OCI-LY7 (cell line): ENCODE data around the gene SMIM45.

Experiments
- BruUV-seq: library from RNA; stranded (reverse); fragments of 400-500 nt; replicated peaks from 2 replicates; lab custom pipeline; 2021; lab: Mats Ljungman, UMichigan
- CTCF ChIA-PET: fragments of 300-600 bp; sonication (Branson Sonifier 250); formaldehyde crosslinking; loops from one replicate; lab custom pipeline; 2022; ENCODE audit warnings: antibody characterized with exemption; ENCODE audit not compliant: unreplicated experiment; lab: Charles Lee
- POLR2A ChIA-PET: fragments of 300-600 bp; sonication (Branson Sonifier 250); formaldehyde crosslinking; loops from one replicate; lab custom pipeline; 2022; ENCODE audit warnings: antibody characterized with exemption; lab: Charles Lee
- DNase-seq: peaks from one replicate; pipeline ENCODE4 v3.0.0-alpha.2; 2015; ENCODE audit warnings: low spot score
- H2AFZ ChIP-seq: fragments of 200-600 bp; sonication (generic), shearing (Covaris generic); 2 replicates; pipeline ENCODE4 v1.6.1; 2014; ENCODE audit warnings: mild to moderate bottlenecking, antibody characterized with exemption, low read length, moderate library complexity
- H3K27ac ChIP-seq: fragments of 200-600 bp; sonication (generic); 2 replicates; pipeline ENCODE4 v1.5.1; 2014; ENCODE audit warnings: mixed run types, low read depth, mild to moderate bottlenecking, moderate library complexity, low read length, inconsistent platforms; ENCODE audit not compliant: poor library complexity, severe bottlenecking
- H3K36me3 ChIP-seq: fragments of 200-600 bp; sonication (generic); 2 replicates; pipeline ENCODE4 v1.6.1; 2014; ENCODE audit warnings: mild to moderate bottlenecking, antibody characterized with exemption, low read length, moderate library complexity, mixed read lengths; ENCODE audit not compliant: insufficient read depth
- H3K4me1 ChIP-seq: fragments of 200-600 bp; sonication (generic); 2 replicates; pipeline ENCODE4 v1.5.1; 2014; ENCODE audit warnings: mild to moderate bottlenecking, low read length; ENCODE audit not compliant: insufficient read depth, poor library complexity, severe bottlenecking
- H3K4me2 ChIP-seq: fragments of 200-600 bp; sonication (generic); 2 replicates; pipeline ENCODE4 v1.6.1; 2014; ENCODE audit warnings: mild to moderate bottlenecking, low read length
- H3K4me3 ChIP-seq: fragments of 200-600 bp; sonication (generic); 2 replicates; pipeline ENCODE4 v1.5.1; 2014; ENCODE audit warnings: mild to moderate bottlenecking, low read depth, low read length; ENCODE audit not compliant: poor library complexity, severe bottlenecking
- H3K79me2 ChIP-seq: fragments of 200-600 bp; sonication (generic); 2 replicates; pipeline ENCODE4 v1.6.1; 2016; ENCODE audit warnings: low read depth, mild to moderate bottlenecking, low read length, moderate library complexity, mixed read lengths; ENCODE audit not compliant: insufficient read depth
- H3K9me2 ChIP-seq: fragments of 200-600 bp; sonication (generic); 2 replicates; pipeline ENCODE4 v1.6.1; 2016; ENCODE audit warnings: mild to moderate bottlenecking, low read length, mixed read lengths; ENCODE audit not compliant: insufficient read depth
- H3K9me3 ChIP-seq: fragments of 200-600 bp; sonication (generic); 2 replicates; pipeline ENCODE4 v1.6.1; 2014; ENCODE audit warnings: mild to moderate bottlenecking, mixed run types, low read length, mixed read lengths
- H4K20me1 ChIP-seq: fragments of 200-600 bp; sonication (generic); 2 replicates; pipeline ENCODE4 v1.6.1; 2014; ENCODE audit warnings: mild to moderate bottlenecking, antibody characterized with exemption, low read length, moderate library complexity, mixed read lengths; ENCODE audit not compliant: insufficient read depth
- EZH2phosphoT487 ChIP-seq: fragments of 200-600 bp; sonication (generic); IDR thresholded peaks from 2 replicates; pipeline ENCODE4 v1.6.1; 2018; ENCODE audit warnings: low read depth, borderline replicate concordance, mild to moderate bottlenecking, mixed run types, antibody characterized with exemption, low read length, moderate library complexity, mixed read lengths
- intact Hi-C: fragments of 100-400 bp; cut with micrococcal nuclease; formaldehyde crosslinking; loops from one replicate; pipeline ENCODE4 v1.10.0; 2022; ENCODE audit not compliant: unreplicated experiment
- TF ChIP-seq, protein P1 (sequence below): fragments of 200-600 bp; sonication (generic); conservative IDR thresholded peaks from 2 replicates; pipeline ENCODE4 v1.5.1; 2014; ENCODE audit warnings: mild to moderate bottlenecking, antibody characterized with exemption, low read length, moderate library complexity, mixed read lengths

Gene SMIM45

DNA sequence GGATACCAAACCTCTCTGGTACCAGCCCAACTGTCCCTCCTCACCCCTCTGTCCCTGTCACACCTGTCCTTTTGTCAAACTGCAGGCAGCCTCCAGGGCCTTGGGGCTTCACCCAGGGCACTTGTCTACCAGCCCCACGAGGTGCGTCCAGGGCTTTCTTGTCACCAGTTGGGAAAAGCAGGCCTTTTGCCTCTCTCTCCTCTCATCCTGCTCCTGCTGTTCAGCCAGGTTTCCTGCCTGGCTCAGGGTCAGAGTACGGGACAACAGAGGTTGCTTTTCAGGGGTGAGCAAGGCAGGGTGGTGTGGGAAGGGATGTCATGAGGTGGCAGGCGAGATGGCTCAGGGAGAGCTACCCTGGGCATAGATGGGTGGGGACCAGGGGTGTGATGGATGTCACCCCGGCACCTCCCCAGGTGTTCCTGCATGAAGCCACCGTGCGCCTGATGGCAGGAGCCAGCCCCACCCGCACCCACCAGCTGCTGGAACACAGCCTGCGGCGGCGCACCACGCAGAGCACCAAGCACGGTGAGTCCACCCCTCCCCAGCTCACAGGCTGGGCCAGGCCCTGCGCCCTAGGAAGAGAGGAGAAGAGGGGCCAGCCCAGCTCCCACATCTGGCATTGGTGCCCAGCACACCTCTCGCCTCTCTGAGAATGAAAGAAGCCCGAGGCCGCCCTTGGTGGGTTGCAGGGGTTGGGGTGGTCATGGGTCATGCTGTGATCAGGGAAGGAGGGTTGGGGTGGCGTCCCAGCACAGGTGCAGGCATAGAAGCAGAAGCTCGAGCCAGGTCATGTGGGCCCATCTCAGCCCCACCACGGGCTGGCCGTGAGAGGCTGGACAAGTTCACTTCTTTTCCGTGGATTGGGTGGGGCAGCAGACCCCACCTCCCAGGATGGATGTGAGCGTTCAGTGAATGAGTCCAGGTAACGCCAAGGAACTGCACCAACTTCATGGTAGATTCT is 47.2 kb upstream of the SMIM45 start:
- DNase-seq: no peak
- Histone ChIP-seq H3K9me3 (no peaks in the 10 kb centered on the region), H3K36me3 (peaks cover 83% of the 10 kb centered on the region), H2AFZ (no peak overlapping the region), H3K4me2 (no peak overlapping the region), H3K79me2 (no peaks in the 10 kb centered on the region), H3K9me2 (no peaks in the 10 kb centered on the region), H4K20me1 (no peaks in the 10 kb centered on the region), H3K4me1 (no peaks in the 10 kb centered on the region), H3K27ac (no peak overlapping the region), H3K4me3 (no peak overlapping the region)
- CTCF ChIA-PET: no interaction called here
- TF ChIP-seq EZH2phosphoT487: no peak
- TF ChIP-seq, protein P1, sequence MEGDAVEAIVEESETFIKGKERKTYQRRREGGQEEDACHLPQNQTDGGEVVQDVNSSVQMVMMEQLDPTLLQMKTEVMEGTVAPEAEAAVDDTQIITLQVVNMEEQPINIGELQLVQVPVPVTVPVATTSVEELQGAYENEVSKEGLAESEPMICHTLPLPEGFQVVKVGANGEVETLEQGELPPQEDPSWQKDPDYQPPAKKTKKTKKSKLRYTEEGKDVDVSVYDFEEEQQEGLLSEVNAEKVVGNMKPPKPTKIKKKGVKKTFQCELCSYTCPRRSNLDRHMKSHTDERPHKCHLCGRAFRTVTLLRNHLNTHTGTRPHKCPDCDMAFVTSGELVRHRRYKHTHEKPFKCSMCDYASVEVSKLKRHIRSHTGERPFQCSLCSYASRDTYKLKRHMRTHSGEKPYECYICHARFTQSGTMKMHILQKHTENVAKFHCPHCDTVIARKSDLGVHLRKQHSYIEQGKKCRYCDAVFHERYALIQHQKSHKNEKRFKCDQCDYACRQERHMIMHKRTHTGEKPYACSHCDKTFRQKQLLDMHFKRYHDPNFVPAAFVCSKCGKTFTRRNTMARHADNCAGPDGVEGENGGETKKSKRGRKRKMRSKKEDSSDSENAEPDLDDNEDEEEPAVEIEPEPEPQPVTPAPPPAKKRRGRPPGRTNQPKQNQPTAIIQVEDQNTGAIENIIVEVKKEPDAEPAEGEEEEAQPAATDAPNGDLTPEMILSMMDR: no peak
- intact Hi-C loops: no loop called here
- POLR2A ChIA-PET: no interaction called here
- BruUV-seq: no TSS peak

DNA sequence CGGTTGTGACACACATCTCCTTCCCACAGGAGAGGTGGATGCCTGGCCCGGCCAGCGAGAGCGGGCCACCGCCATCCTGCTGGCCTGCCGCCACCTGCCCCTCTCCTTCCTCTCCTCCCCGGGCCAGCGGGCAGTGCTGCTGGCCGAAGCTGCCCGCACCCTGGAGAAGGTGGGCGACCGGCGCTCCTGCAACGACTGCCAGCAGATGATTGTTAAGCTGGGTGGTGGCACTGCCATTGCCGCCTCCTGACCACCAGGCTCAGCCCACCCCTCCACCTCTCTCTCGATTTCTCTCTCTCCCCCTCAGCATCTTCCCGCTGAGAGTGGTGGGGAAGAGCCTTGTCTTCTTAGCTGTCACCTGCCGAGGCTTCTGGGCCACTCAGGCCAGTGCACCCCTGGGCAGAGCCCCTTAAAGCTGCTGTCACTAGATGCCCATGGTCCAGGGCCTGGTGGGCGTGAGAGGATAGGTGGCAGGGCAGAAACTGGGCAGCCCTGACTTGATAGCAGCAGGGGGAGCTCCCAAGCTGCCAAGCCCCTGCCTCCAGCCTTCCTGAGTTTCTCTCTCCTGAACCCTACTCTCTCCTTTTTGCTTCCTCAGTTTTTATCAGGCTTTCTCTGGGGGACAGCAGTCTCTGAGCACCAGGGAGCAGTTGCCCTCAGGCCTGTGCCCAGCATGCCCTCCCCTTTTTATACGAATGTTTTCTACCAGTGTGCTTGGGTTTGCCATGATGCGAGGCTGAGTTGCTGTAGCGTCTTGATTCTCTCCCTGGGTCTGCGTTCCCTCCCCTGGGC is 46.3 kb upstream of the SMIM45 start:
- Histone ChIP-seq H3K9me2 (no peaks in the 10 kb centered on the region), H3K79me2 (no peaks in the 10 kb centered on the region), H3K27ac (no peak overlapping the region), H4K20me1 (no peaks in the 10 kb centered on the region), H3K36me3 (peaks cover 74% of the 10 kb centered on the region), H3K4me1 (peaks cover 5% of the 10 kb centered on the region), H3K4me3 (no peak overlapping the region), H3K4me2 (no peak overlapping the region), H3K9me3 (no peaks in the 10 kb centered on the region), H2AFZ (no peak overlapping the region)
- intact Hi-C loops: no loop called here
- no peak for TF ChIP-seq EZH2phosphoT487
- TF ChIP-seq, protein P1: no peak
- CTCF ChIA-PET: no interaction called here
- no peak for DNase-seq
- no TSS peak for BruUV-seq
- POLR2A ChIA-PET: no interaction called here
